ENCODE data around the gene YWHAE.

DNA sequence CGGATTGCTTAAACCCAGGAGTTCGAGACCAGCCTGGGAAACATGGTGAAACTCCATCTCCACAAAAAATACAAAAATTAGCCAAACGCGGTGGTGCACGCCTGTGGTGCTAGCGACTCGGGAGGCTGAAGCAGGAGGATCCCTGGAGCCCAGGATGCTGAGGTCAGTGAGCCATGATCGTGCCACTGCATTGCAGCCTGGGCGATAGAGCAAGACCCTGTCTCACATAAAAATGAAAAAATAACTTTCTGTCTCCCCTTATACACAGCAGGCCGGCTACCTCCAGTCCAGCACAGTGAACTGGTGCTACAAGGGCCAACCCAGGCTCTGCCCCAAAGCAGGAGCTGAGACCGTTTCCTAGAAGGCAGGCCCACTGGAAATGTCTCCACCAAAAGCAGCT is 59.7 kb downstream of the YWHAE start:
- TF ChIP-seq, protein P1, sequence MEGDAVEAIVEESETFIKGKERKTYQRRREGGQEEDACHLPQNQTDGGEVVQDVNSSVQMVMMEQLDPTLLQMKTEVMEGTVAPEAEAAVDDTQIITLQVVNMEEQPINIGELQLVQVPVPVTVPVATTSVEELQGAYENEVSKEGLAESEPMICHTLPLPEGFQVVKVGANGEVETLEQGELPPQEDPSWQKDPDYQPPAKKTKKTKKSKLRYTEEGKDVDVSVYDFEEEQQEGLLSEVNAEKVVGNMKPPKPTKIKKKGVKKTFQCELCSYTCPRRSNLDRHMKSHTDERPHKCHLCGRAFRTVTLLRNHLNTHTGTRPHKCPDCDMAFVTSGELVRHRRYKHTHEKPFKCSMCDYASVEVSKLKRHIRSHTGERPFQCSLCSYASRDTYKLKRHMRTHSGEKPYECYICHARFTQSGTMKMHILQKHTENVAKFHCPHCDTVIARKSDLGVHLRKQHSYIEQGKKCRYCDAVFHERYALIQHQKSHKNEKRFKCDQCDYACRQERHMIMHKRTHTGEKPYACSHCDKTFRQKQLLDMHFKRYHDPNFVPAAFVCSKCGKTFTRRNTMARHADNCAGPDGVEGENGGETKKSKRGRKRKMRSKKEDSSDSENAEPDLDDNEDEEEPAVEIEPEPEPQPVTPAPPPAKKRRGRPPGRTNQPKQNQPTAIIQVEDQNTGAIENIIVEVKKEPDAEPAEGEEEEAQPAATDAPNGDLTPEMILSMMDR (conservative IDR thresholded peaks at IDR 0.05 in 1 of 2, IDR thresholded peaks at IDR 0.05 in 1 of 2; ENCODE audit: low read depth in 1 of 2, low read length in 2 of 2) = no peak
- no peak for TF ChIP-seq EZH2 (IDR thresholded peaks at IDR 0.05; ENCODE audit: low read length, missing control alignments)
